ENCODE data around the gene ALOX12B. TPM values are rescaled to one million over a fixed set of nuclear protein-coding genes. Genes with fewer than 3 reads are reported as not detected.
"Not testable (repeated sequence)": the region's sequence is repeated elsewhere in the genome, so short reads cannot be mapped to it uniquely, and the experiment has no call there.

The ALOX12B gene
- total RNA-seq, 1 donor from 2014 or later = 1.4 TPM

- DNase-seq = no peak
These were observed 45.5 kb downstream of the ALOX12B start for GRCh38 chr17:8041979-8042378.

- no peak for DNase-seq
These were observed 46.1 kb downstream of the ALOX12B start for GRCh38 chr17:8041249-8041928.

GRCh38 chr17:8039611-8040168 lies 47.8 kb downstream of the ALOX12B start:
- no peak for DNase-seq

- no peak for DNase-seq
These were observed 48.4 kb downstream of the ALOX12B start, which contains the start of gene ALOX15B for GRCh38 chr17:8038954-8039610. Gene ALOX15B (plus strand): TSS chr17:8039059. CDS start chr17:8039156, 97 bp downstream.

- DNase-seq = no peak
These were observed 55.1 kb downstream of the ALOX12B start for GRCh38 chr17:8032442-8032841.

GRCh38 chr17:8031950-8032349 lies 55.6 kb downstream of the ALOX12B start:
- no peak for DNase-seq

GRCh38 chr17:8031261-8031661 lies 56.3 kb downstream of the ALOX12B start:
- DNase-seq = no peak

GRCh38 chr17:8029121-8029520 lies 58.4 kb downstream of the ALOX12B start:
- no peak for DNase-seq

- DNase-seq = no peak
These were observed 62.2 kb downstream of the ALOX12B start for GRCh38 chr17:8025176-8025911.

GRCh38 chr17:8024161-8024560 lies 63.4 kb downstream of the ALOX12B start:
- not testable (repeated sequence) for DNase-seq

Small RNA genes lying within 50 kb of the gene (small RNA-seq; reads per million reads assigned to genes)
- not detected for gene MIR4314

Other genes starting within 250 kb of the ALOX12B start
- 1.2 TPM for gene TMEM88, start 232.7 kb downstream of the ALOX12B start, total RNA-seq
- 20.1 TPM for gene NAA38, start 230.2 kb downstream of the ALOX12B start, total RNA-seq
- gene CYB5D1, start 229.7 kb downstream of the ALOX12B start, total RNA-seq = 14.2 TPM
- 337 TPM for gene CHD3, start 198.9 kb downstream of the ALOX12B start, total RNA-seq
- 7.3 TPM for gene RNF227, start 171.4 kb downstream of the ALOX12B start, total RNA-seq
- 2.7 TPM for gene KCNAB3, start 157.9 kb downstream of the ALOX12B start, total RNA-seq
- 22.3 TPM for gene TRAPPC1, start 155.8 kb downstream of the ALOX12B start, total RNA-seq
- 23.4 TPM for gene CNTROB, start 155.5 kb downstream of the ALOX12B start, total RNA-seq
- gene GUCY2D, start 85.1 kb downstream of the ALOX12B start, total RNA-seq = 0.16 TPM
- 0.16 TPM for gene ALOX15B, start 48.7 kb downstream of the ALOX12B start, total RNA-seq
- 0.47 TPM for gene ALOXE3, start 30.8 kb upstream of the ALOX12B start, total RNA-seq
- 0.31 TPM for gene HES7, start 36.4 kb upstream of the ALOX12B start, total RNA-seq
- 7.8 TPM for gene PER1, start 64.7 kb upstream of the ALOX12B start, total RNA-seq
- gene VAMP2, start 75.2 kb upstream of the ALOX12B start, total RNA-seq = 27.9 TPM
- 35.9 TPM for gene TMEM107, start 88.7 kb upstream of the ALOX12B start, total RNA-seq
- gene BORCS6, start 102.5 kb upstream of the ALOX12B start, total RNA-seq = 4.8 TPM
- gene AURKB, start 122.9 kb upstream of the ALOX12B start, total RNA-seq = 2.7 TPM
- 12.2 TPM for gene CTC1, start 160.3 kb upstream of the ALOX12B start, total RNA-seq
- gene PFAS, start 161.6 kb upstream of the ALOX12B start, total RNA-seq = 20.0 TPM
- 3.7 TPM for gene RANGRF, start 201.0 kb upstream of the ALOX12B start, total RNA-seq
- 0.31 TPM for gene SLC25A35, start 207.7 kb upstream of the ALOX12B start, total RNA-seq
- gene ARHGEF15, start 222.5 kb upstream of the ALOX12B start, total RNA-seq = 0.47 TPM

All from occipital lobe (tissue), 3 donors.